Stimulated activated CD4-positive, alpha-beta T cell treated with anti-CD3 and anti-CD28 coated beads, Interleukin-4, amount 100 ng/mL, for 4 hours (primary cell): Measurements from ENCODE around the gene YBX2.

Experiments used
- DNase-seq, 2 experiments: peaks; one replicate each; pipeline ENCODE4 v3.0.0-alpha.2; 2020

The YBX2 gene

GRCh38 chr17:7241783-7242716, 52.4 kb downstream of the YBX2 start, which contains the start of gene GABARAP:
Gene GABARAP (minus strand): TSS chr17:7242449. CDS start chr17:7242330, 119 bp downstream.
- DNase-seq: peak; percentile 89 to 92

DNA sequence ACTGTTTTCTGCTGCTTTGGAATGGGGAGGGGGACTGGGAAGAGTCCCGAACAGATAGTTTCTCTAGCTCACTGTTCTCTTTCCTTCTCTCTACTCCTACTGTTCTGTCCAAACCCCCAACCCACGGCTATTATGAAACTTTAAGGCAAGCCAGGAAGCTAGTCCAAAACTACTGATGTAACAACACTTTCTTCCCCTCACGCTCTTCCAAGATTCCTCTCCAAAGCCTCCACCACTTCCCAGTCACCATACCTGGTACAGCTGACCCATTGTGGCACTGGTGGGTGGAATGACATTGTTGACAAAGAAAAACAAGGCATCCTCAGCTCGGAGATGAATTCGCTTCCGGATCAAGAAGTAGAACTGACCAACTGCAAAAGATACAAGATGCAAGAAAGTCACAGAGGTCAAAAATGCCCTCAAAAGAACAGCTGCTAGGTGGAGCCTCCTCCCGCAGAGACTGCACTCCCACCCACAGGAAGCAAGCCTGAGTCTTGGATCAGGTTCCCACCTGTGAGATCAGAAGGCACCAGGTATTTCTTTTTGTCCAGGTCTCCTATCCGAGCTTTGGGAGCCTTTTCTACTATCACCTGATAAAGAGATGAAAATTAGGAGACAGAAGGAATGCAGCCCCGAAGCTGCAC, 53.2 kb downstream of the YBX2 start:
- DNase-seq: no peak

DNA sequence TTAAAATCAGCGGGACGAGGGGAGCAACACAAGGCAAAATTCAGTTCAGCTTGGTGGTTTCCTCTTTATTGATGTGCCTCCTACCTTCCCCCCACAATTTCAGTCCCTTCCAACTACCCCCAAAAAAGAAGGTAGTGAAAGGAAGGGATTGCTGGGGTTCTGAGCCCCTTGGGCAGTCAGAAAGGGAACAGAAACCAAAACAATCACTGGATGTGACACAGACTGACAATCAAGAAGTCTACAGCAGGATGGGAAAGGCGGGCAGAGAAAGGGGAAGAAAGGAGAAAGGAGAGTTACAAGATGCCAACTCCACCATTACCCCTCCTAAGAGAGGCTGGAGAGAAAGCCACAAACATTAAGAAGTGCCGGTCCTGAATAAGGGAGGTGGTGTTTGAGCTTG, 54.1 kb downstream of the YBX2 start:
- DNase-seq: no peak

DNA sequence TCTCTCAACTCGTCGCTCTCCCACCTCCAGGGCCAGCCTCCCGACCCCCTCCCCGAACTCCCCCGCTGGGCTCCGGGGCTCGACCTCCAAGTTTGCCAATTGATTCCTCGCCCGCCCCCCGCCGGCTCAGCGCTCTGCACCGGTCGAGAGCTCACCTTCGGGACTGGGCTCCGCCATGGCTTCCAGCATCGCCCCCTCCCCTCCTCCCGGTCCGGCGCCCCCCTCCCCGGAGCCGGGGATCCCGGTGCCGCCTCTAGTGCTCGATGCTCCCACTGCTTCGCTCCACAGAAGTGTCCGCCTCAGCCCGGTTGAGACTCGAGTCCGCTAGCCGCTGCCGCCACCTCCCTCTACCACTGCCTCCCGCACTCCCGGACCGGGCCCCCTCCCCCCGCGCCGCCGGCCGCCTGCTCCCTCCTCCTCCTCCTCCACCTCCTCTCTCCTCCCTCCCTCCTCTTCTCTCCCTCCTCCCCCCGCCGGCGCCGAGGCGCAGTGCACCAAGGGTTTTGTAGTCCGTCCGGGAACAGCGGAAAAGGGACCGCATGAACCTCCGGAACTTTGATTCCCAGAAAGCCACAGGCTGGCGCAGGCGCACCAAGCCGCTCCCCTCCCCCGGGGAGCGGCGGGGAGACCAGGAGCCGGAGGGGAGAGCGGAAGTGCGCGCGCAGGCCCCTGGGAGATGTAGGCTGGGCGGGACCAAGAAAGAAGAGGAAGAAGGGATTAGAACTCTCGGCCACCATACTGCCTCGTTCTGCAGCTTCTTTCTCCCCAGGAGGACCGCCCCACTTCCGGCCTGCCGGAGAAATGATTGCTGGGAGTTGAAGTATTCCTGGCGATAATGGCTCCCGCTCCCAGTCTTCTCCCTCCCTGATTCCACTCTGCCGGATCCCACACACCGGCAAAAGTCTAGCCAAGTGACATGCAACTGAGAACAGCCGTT, 55.1 kb downstream of the YBX2 start, which contains the start of gene PHF23:
TSS of gene PHF23 (minus strand) at position 367 of the 937 bp plus-strand sequence. CDS start at position 189, 178 bp downstream.
- peak; percentile 95 to 99 for DNase-seq

DNA sequence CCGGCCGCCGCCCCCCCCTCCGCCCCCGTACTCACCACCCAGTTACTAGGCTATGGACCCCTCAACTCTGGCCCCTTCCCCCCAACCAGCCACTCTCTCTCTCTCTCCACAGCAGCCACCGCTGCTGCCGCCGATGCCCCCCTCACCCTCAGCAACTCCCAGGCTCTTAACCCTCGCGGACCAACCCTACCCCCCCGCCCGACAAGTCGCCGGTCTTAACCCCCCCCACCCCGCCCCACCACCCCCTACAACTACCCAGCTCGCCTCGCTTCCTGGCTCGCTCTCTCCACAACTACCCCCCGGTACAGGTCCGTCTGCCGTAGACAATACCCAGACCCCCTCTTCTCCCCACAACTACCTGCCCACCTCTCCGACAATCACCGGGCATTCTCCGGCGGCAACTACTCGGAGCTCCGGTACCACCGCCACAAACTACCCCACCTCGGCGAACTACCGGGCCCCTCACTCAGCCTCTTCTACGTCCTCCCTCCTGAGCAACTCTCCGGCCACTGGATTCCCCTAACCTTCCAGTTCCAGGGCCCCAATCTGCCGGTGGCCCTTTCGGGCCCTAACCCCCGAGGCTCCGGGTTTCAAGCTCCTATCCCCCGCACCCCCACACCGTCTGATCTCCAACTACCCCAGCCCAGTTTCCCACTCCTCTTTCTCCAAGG, 55.9 kb downstream of the YBX2 start:
- no peak for DNase-seq
